Gastrocnemius medialis (tissue), 4 donors: ENCODE measurements around the gene DUT.

Experiments
- CTCF ChIP-seq, 5 experiments: fragments of 450-650 bp in 3 of 5; fragments of 200-600 bp in 2 of 5; sonication (generic) in 2 of 5; IDR thresholded peaks in 4 of 5; conservative IDR thresholded peaks in 1 of 5; 1 replicate in 4 of 5; 2 replicates in 1 of 5; pipeline ENCODE4 v1.5.1; 2016 to 2019; ENCODE audit warnings: antibody characterized with exemption in 5 of 5, mild to moderate bottlenecking in 3 of 5, moderate library complexity in 3 of 5
- POLR2A ChIP-seq, 2 donors: fragments of 450-650 bp; IDR thresholded peaks; one replicate each; pipeline ENCODE4 v1.6.1; 2017; ENCODE audit warnings: antibody characterized with exemption in 2 of 2, mild to moderate bottlenecking in 2 of 2, moderate library complexity in 2 of 2

- TF ChIP-seq CTCF (IDR thresholded peaks at IDR 0.05 in 4 of 5, conservative IDR thresholded peaks at IDR 0.05 in 1 of 5) (no peak), POLR2A (IDR thresholded peaks at IDR 0.05) (no peak)
Measured at GRCh38 chr15:48334260-48334659, 3.0 kb downstream of the DUT start.
